ENCODE data around the gene AKR1C3.

The AKR1C3 gene

GRCh38 chr10:5089865-5090264 lies 4.3 kb upstream of the AKR1C3 start:
- peak; percentile 38 to 77 (median 63) for DNase-seq
- ChIA-PET CTCF (interaction anchor here (0.6 to 1.4 kb wide), 4 partner anchors 193 to 202 kb away, joined by 3 to 4 read pairs (median 4); no protein-coding TSS in a partner anchor), POLR2A (no interaction called here)
- Histone ChIP-seq H3K9me3 (ENCODE audit: control extremely low read depth in 1 of 5, control insufficient read depth in 4 of 5, insufficient read depth in 2 of 5, low read depth in 1 of 5, low read length in 4 of 5) (peaks cover 0 to 14% (median 0%) of the 10 kb centered on the region in 5 experiments), H3K4me3 (ENCODE audit: control insufficient read depth in 1 of 7, extremely low read depth in 1 of 7, insufficient read depth in 4 of 7, low read depth in 2 of 7, low read length in 6 of 7) (no peak overlapping the region), H3K27me3 (replicated peaks in 2 of 5; ENCODE audit: control insufficient read depth in 4 of 5, insufficient read depth in 5 of 5, low read length in 4 of 5) (no peaks in the 10 kb centered on the region), H3K36me3 (ENCODE audit: control insufficient read depth in 4 of 4, insufficient read depth in 4 of 4, low read length in 3 of 4) (no peaks in the 10 kb centered on the region), H3K27ac (ENCODE audit: insufficient read depth in 1 of 2, low read depth in 1 of 2, low read length in 2 of 2, poor library complexity in 1 of 2, severe bottlenecking in 2 of 2) (no peak overlapping the region), H3K4me1 (ENCODE audit: control extremely low read depth in 1 of 4, control insufficient read depth in 4 of 4, insufficient read depth in 4 of 4, low read length in 3 of 4) (no peaks in the 10 kb centered on the region)
- 100% methylated on average over 1 of the region's 4 CpGs for WGBS (ENCODE audit: insufficient coverage)

GRCh38 chr10:5090551-5090950 lies 3.7 kb upstream of the AKR1C3 start:
- H3K27ac ChIP-seq (ENCODE audit: insufficient read depth in 1 of 2, low read depth in 1 of 2, low read length in 2 of 2, poor library complexity in 1 of 2, severe bottlenecking in 2 of 2): no peak overlapping the region
- CTCF ChIA-PET: interaction anchor here (0.6 to 1.4 kb wide), 4 partner anchors 192 to 202 kb away, joined by 3 to 4 read pairs (median 4); no protein-coding TSS in a partner anchor
- peaks cover 0 to 14% (median 0%) of the 10 kb centered on the region in 5 experiments for H3K9me3 ChIP-seq (ENCODE audit: control extremely low read depth in 1 of 5, control insufficient read depth in 4 of 5, insufficient read depth in 2 of 5, low read depth in 1 of 5, low read length in 4 of 5)
- no peaks in the 10 kb centered on the region for H3K4me1 ChIP-seq (ENCODE audit: control extremely low read depth in 1 of 4, control insufficient read depth in 4 of 4, insufficient read depth in 4 of 4, low read length in 3 of 4)
- POLR2A ChIA-PET: no interaction called here
- H3K36me3 ChIP-seq (ENCODE audit: control insufficient read depth in 4 of 4, insufficient read depth in 4 of 4, low read length in 3 of 4): no peaks in the 10 kb centered on the region
- no peak for DNase-seq
- H3K27me3 ChIP-seq (replicated peaks in 2 of 5; ENCODE audit: control insufficient read depth in 4 of 5, insufficient read depth in 5 of 5, low read length in 4 of 5): no peaks in the 10 kb centered on the region
- no peak overlapping the region for H3K4me3 ChIP-seq (ENCODE audit: control insufficient read depth in 1 of 7, extremely low read depth in 1 of 7, insufficient read depth in 4 of 7, low read depth in 2 of 7, low read length in 6 of 7)

- H3K4me3 ChIP-seq (ENCODE audit: control insufficient read depth in 1 of 7, extremely low read depth in 1 of 7, insufficient read depth in 4 of 7, low read depth in 2 of 7, low read length in 6 of 7): no peak overlapping the region
- H3K27ac ChIP-seq (ENCODE audit: insufficient read depth in 1 of 2, low read depth in 1 of 2, low read length in 2 of 2, poor library complexity in 1 of 2, severe bottlenecking in 2 of 2): no peak overlapping the region
- ChIA-PET CTCF (no interaction called here), POLR2A (no interaction called here)
- no peak for DNase-seq
- no peaks in the 10 kb centered on the region for H3K27me3 ChIP-seq (replicated peaks in 2 of 5; ENCODE audit: control insufficient read depth in 4 of 5, insufficient read depth in 5 of 5, low read length in 4 of 5)
- H3K9me3 ChIP-seq (ENCODE audit: control extremely low read depth in 1 of 5, control insufficient read depth in 4 of 5, insufficient read depth in 2 of 5, low read depth in 1 of 5, low read length in 4 of 5): peaks cover 0 to 14% (median 0%) of the 10 kb centered on the region in 5 experiments
- 94% methylated on average over 3 of the region's 3 CpGs for WGBS (ENCODE audit: insufficient coverage)
- no peaks in the 10 kb centered on the region for H3K36me3 ChIP-seq (ENCODE audit: control insufficient read depth in 4 of 4, insufficient read depth in 4 of 4, low read length in 3 of 4)
- peaks cover 0 to 5% (median 1%) of the 10 kb centered on the region in 4 experiments for H3K4me1 ChIP-seq (ENCODE audit: control extremely low read depth in 1 of 4, control insufficient read depth in 4 of 4, insufficient read depth in 4 of 4, low read length in 3 of 4)
Observed at GRCh38 chr10:5091196-5091595, 3.0 kb upstream of the AKR1C3 start.

- Histone ChIP-seq H3K36me3 (ENCODE audit: control insufficient read depth in 4 of 4, insufficient read depth in 4 of 4, low read length in 3 of 4) (peaks cover 0 to 3% (median 0%) of the 10 kb centered on the region in 4 experiments), H3K27me3 (replicated peaks in 2 of 5; ENCODE audit: control insufficient read depth in 4 of 5, insufficient read depth in 5 of 5, low read length in 4 of 5) (no peaks in the 10 kb centered on the region), H3K27ac (ENCODE audit: insufficient read depth in 1 of 2, low read depth in 1 of 2, low read length in 2 of 2, poor library complexity in 1 of 2, severe bottlenecking in 2 of 2) (no peak overlapping the region), H3K4me3 (ENCODE audit: control insufficient read depth in 1 of 7, extremely low read depth in 1 of 7, insufficient read depth in 4 of 7, low read depth in 2 of 7, low read length in 6 of 7) (no peak overlapping the region), H3K9me3 (ENCODE audit: control extremely low read depth in 1 of 5, control insufficient read depth in 4 of 5, insufficient read depth in 2 of 5, low read depth in 1 of 5, low read length in 4 of 5) (peaks cover 0 to 14% (median 0%) of the 10 kb centered on the region in 5 experiments), H3K4me1 (ENCODE audit: control extremely low read depth in 1 of 4, control insufficient read depth in 4 of 4, insufficient read depth in 4 of 4, low read length in 3 of 4) (peaks cover 0 to 16% (median 3%) of the 10 kb centered on the region in 4 experiments)
- CTCF ChIA-PET: interaction anchor here (1.0 kb wide), 1 partner anchor 9 kb away, joined by 3 read pairs; no protein-coding TSS in a partner anchor
- no peak for DNase-seq
- WGBS (ENCODE audit: insufficient coverage): no CpG with 5 or more reads among the region's 2 CpGs
- POLR2A ChIA-PET: no interaction called here
Observed at GRCh38 chr10:5092375-5092774, 1.8 kb upstream of the AKR1C3 start.

DNA sequence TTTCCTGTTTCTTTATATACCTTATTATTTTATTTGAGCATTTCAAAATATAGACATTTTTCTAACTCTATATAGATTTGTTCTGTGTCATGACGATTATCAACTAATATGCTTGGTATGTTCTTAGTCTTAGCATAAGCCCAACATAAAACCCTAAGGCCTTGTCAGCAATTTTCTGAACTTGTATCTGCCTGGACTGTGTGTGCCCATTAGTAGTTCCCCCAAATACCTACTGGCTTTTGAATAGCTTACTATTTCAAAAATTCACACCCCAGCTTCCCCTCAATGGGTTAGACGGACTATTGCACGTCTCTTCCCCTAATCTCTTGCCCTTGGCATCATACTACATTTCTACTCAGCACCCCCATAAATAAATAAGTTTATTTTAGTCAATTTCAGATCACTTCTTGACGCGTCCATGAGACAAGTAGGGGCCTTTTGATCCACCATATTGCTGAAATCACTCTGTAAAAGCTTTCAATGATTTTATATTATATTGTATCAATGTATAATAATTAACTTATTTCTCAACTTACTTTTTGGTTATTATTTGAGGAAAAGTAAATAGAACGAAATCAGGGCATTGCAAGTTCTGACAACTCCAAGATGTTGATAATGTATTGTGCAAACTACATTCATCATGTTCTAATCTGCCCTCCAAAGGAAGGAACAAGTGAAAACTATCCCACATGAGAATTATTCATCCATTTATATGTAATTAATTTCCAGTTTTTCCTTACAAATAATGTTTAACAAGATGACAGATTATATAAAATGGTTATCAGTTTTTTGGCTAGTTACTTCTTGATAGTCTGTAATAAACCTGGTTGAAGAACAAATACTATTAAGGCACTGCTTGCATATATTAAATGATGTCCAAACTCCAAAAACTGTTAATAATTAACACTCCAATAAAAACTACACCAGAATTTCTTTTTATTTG lies 1.1 kb upstream of the AKR1C3 start:
- Histone ChIP-seq H3K36me3 (ENCODE audit: control insufficient read depth in 4 of 4, insufficient read depth in 4 of 4, low read length in 3 of 4) (peaks cover 0 to 10% (median 2%) of the 10 kb centered on the region in 4 experiments), H3K27me3 (replicated peaks in 2 of 5; ENCODE audit: control insufficient read depth in 4 of 5, insufficient read depth in 5 of 5, low read length in 4 of 5) (no peaks in the 10 kb centered on the region), H3K9me3 (ENCODE audit: control extremely low read depth in 1 of 5, control insufficient read depth in 4 of 5, insufficient read depth in 2 of 5, low read depth in 1 of 5, low read length in 4 of 5) (peaks cover 0 to 14% (median 0%) of the 10 kb centered on the region in 5 experiments), H3K27ac (ENCODE audit: insufficient read depth in 1 of 2, low read depth in 1 of 2, low read length in 2 of 2, poor library complexity in 1 of 2, severe bottlenecking in 2 of 2) (no peak overlapping the region), H3K4me3 (ENCODE audit: control insufficient read depth in 1 of 7, extremely low read depth in 1 of 7, insufficient read depth in 4 of 7, low read depth in 2 of 7, low read length in 6 of 7) (no peak overlapping the region), H3K4me1 (ENCODE audit: control extremely low read depth in 1 of 4, control insufficient read depth in 4 of 4, insufficient read depth in 4 of 4, low read length in 3 of 4) (peaks cover 0 to 16% (median 4%) of the 10 kb centered on the region in 4 experiments)
- DNase-seq: no peak
- 95% methylated on average over 3 of the region's 6 CpGs for WGBS (ENCODE audit: insufficient coverage)
- CTCF ChIA-PET: interaction anchor here (1.0 to 1.6 kb wide), 3 partner anchors 9 to 243 kb away, joined by 3 to 5 read pairs (median 3); no protein-coding TSS in a partner anchor
- POLR2A ChIA-PET: no interaction called here

DNA sequence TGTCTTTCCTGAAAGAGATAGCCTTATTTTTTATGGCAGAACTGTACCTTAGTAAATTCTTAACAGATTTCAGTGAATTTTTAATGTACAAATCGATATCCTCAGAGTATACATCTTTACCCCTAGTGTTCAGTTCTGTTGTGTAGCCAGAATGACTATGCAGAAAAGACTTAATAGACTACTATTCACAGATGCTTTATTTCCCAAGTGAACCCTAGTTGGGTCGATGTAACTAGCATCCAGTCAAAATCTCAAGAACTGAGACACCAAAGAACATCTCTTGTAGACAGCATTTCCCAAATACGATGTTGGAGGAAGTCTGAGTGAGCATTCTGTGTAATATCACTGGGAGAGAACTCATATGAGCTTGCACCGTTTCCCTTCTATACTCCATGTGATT lies 1.5 kb downstream of the AKR1C3 start:
- no peaks in the 10 kb centered on the region for H3K27me3 ChIP-seq (replicated peaks in 2 of 5; ENCODE audit: control insufficient read depth in 4 of 5, insufficient read depth in 5 of 5, low read length in 4 of 5)
- peak overlapping the region; percentile 76 to 89 for H3K27ac ChIP-seq (ENCODE audit: insufficient read depth in 1 of 2, low read depth in 1 of 2, low read length in 2 of 2, poor library complexity in 1 of 2, severe bottlenecking in 2 of 2)
- DNase-seq: peak in 2 of 3 donors; percentile 61 to 74
- CTCF ChIA-PET: interaction anchor here (0.6 to 3.4 kb wide), 7 partner anchors 8 to 246 kb away, joined by 3 to 20 read pairs (median 4); no protein-coding TSS in a partner anchor
- H3K4me1 ChIP-seq (ENCODE audit: control extremely low read depth in 1 of 4, control insufficient read depth in 4 of 4, insufficient read depth in 4 of 4, low read length in 3 of 4): peaks cover 0 to 16% (median 4%) of the 10 kb centered on the region in 4 experiments
- peaks cover 0 to 2% (median 0%) of the 10 kb centered on the region in 5 experiments for H3K9me3 ChIP-seq (ENCODE audit: control extremely low read depth in 1 of 5, control insufficient read depth in 4 of 5, insufficient read depth in 2 of 5, low read depth in 1 of 5, low read length in 4 of 5)
- H3K36me3 ChIP-seq (ENCODE audit: control insufficient read depth in 4 of 4, insufficient read depth in 4 of 4, low read length in 3 of 4): peaks cover 0 to 36% (median 12%) of the 10 kb centered on the region in 4 experiments
- peak overlapping the region in 4 of 7 experiments; percentile 83 to 99 (median 97) for H3K4me3 ChIP-seq (ENCODE audit: control insufficient read depth in 1 of 7, extremely low read depth in 1 of 7, insufficient read depth in 4 of 7, low read depth in 2 of 7, low read length in 6 of 7)
- no CpG with 5 or more reads among the region's 4 CpGs for WGBS (ENCODE audit: insufficient coverage)
- POLR2A ChIA-PET: no interaction called here
